ENCODE data around the gene GPC6.

GPC6 gene

GRCh38 chr13:94236132-94236531, 1009.5 kb downstream of the GPC6 start:
- no peak for TF ChIP-seq CTCF (IDR thresholded peaks at IDR 0.05; ENCODE audit: low read depth, low read length)
- DNase-seq (ENCODE audit: extremely low read depth, low read depth): no peak

GRCh38 chr13:94236872-94237271, 1010.3 kb downstream of the GPC6 start:
- no peak for DNase-seq (ENCODE audit: extremely low read depth, low read depth)
- TF ChIP-seq CTCF (IDR thresholded peaks at IDR 0.05; ENCODE audit: low read depth, low read length): no peak

GRCh38 chr13:94239135-94239534, 1012.5 kb downstream of the GPC6 start:
- no peak for TF ChIP-seq CTCF (IDR thresholded peaks at IDR 0.05; ENCODE audit: low read depth, low read length)
- DNase-seq (ENCODE audit: extremely low read depth, low read depth): no peak

GRCh38 chr13:94242554-94242953, 1015.9 kb downstream of the GPC6 start:
- DNase-seq (ENCODE audit: extremely low read depth, low read depth): no peak
- TF ChIP-seq CTCF (IDR thresholded peaks at IDR 0.05; ENCODE audit: low read depth, low read length): no peak

- DNase-seq (ENCODE audit: extremely low read depth, low read depth): no peak
Measured at GRCh38 chr13:94243551-94243950, 1016.9 kb downstream of the GPC6 start.

GRCh38 chr13:94246495-94246894, 1019.9 kb downstream of the GPC6 start:
- TF ChIP-seq CTCF (IDR thresholded peaks at IDR 0.05; ENCODE audit: low read depth, low read length): no peak
- no peak for DNase-seq (ENCODE audit: extremely low read depth, low read depth)

More at GRCh38 chr13:94243551-94243950, 1016.9 kb downstream of the GPC6 start:
- TF ChIP-seq CTCF (IDR thresholded peaks at IDR 0.05; ENCODE audit: low read depth, low read length): no peak

GRCh38 chr13:94247890-94248289, 1021.3 kb downstream of the GPC6 start:
- no peak for TF ChIP-seq CTCF (IDR thresholded peaks at IDR 0.05; ENCODE audit: low read depth, low read length)
- no peak for DNase-seq (ENCODE audit: extremely low read depth, low read depth)

Measured in AG09319 (cell line).